Ectodermal cell (in vitro differentiated cells): Measurements from ENCODE around the gene NAT8L.

Experiments used
- H3K27ac ChIP-seq: 2 replicates; pipeline ENCODE4 v1.7.0; 2013; ENCODE audit warnings: mild to moderate bottlenecking, low read depth, low read length; ENCODE audit not compliant: insufficient read depth, poor library complexity, severe bottlenecking
- H3K27me3 ChIP-seq: 2 replicates; pipeline ENCODE4 v1.7.0; 2013; ENCODE audit warnings: mild to moderate bottlenecking, low read length; ENCODE audit not compliant: insufficient read depth, control insufficient read depth, poor library complexity, severe bottlenecking
- H3K36me3 ChIP-seq: one replicate; pipeline ENCODE4 v1.7.0; 2013; ENCODE audit warnings: low read length; ENCODE audit not compliant: control insufficient read depth, insufficient read depth
- H3K4me1 ChIP-seq: one replicate; pipeline ENCODE4 v1.7.0; 2013; ENCODE audit warnings: low read length; ENCODE audit not compliant: control insufficient read depth, insufficient read depth
- H3K4me3 ChIP-seq: 2 replicates; pipeline ENCODE4 v1.7.0; 2013; ENCODE audit warnings: low read depth, low read length, control low read depth; ENCODE audit not compliant: insufficient read depth
- H3K9me3 ChIP-seq: 2 replicates; pipeline ENCODE4 v1.7.0; 2013; ENCODE audit warnings: mild to moderate bottlenecking, low read length, moderate library complexity; ENCODE audit not compliant: control insufficient read depth
- WGBS, 2 experiments: methylation state at CpG; one replicate each; pipeline ENCODE4 v1.1.7; 2013; ENCODE audit warnings: missing lambda C conversion rate in 2 of 2; 5-methylcytosine and 5-hydroxymethylcytosine counted together

Gene NAT8L

DNA sequence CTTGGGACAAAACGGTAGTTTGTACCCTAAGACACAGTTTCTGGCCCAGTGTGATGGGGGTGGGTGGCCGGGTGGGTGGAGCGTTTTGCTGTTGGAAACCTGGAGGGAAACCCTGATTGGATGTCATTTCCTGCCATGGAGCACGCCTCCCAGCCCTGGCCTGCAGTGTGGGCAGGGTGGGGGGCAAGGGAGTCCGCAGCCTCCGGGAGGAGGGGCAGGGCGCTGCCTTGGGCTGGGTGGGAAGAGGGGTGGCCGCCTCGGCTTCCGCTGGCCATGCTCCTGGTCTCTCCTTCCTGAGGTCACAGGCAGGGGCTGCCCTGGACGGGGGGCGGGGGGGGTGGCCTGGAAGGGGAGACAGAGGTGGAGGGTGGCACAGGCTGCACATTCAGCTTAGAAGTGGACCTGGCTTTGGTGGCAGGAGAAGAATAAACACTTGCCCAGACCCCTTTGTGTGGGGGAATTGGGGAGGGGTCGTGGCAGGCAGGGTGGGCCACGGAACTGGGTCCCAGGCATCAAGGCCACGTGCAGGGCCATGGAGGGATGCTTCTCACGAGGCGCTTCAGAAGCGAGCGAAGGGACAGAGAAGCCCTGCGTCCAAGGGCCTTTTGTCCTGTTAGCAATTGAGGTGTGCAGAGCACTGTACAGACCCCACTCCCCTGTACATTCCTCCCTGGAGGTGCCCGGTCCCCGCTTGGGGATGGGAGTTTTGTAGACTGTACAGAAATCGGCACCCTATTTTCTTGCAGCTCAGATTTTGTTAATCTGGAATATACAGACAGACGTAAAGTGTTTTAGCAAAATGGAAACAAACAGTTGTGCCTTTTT lies 6.2 kb downstream of the NAT8L start:
- Histone ChIP-seq H3K27me3 (peaks cover 21% of the 10 kb centered on the region), H3K4me3 (no peak overlapping the region), H3K4me1 (peaks cover 6% of the 10 kb centered on the region), H3K36me3 (no peaks in the 10 kb centered on the region), H3K27ac (no peak overlapping the region), H3K9me3 (no peaks in the 10 kb centered on the region)
- WGBS, 2 experiments, result 91 to 92% methylated on average over 24 of the region's 24 CpGs

DNA sequence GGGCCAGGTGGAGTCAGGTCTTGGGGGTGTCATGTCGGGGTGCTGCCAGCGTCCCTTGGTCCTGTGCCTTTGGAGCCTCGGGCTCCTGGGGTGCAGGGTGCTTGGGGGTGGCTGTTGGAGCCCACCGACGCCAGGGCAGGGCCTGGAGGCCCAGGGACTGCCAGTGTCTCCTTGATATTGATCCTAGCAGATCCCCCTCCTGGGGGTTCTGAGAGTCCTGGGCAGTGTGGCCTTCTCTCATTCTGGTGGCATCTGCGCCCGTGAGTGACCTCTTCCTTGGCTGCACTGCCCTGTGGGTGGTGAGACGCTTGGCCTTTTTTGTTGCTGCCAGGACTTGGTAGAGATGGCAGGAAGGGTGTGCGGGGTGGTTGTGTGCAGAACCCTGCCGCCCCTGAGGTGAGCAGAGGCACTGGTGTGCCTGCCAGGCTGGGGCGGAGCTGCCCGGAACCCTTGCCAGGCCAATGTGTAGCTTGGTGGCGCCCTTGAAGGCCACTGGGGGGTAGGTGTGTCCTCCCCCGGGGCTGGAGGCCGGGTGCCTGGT lies 7.0 kb downstream of the NAT8L start:
- H3K9me3 ChIP-seq, result no peaks in the 10 kb centered on the region
- H3K27ac ChIP-seq, result no peak overlapping the region

DNA sequence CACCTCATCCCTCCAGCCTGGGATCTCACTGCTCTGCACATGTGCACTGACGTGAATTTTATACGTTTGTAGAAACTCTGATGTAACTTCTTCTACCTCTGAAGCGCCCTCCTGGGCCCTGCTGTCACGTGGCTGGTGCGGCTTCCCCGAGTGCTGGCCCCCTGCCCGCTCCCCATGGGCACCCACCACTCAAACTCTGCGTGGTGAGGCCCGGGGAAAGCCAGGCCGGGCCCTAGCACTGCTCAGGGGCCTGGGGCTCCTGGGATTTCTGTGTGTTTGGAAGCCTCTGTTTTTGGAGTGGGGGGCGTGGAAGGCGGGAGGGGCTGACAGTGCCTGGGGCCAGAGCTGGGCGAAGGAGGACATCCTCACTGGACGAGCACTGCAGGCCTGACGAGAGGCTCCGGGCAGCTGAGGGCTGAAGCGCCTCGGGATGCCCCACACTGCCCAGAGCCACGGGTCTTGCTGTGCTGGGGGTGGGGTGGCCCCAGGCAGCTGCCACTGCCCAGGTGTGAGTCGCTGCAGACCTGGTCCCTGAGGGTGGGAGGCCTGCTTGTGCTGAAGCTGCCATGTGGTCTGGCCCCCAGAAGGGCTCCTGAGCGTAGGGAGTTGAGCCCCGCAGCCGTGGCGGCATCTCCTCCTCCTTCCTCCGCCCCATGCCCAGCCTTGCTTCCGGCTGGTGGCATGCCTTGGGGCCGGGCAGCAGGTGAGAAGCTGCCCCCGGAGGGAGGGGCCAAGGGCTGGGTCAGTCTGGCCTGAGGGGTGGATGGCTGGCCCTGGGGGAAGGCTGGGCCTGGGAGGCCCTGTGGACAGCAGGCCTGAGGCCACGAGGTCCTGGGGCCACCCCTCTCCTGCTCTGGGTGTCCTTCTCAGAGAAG lies 7.7 kb downstream of the NAT8L start:
- Histone ChIP-seq H3K27me3 (peaks cover 6% of the 10 kb centered on the region), H3K4me3 (no peak overlapping the region), H3K36me3 (no peaks in the 10 kb centered on the region), H3K27ac (no peak overlapping the region), H3K9me3 (no peaks in the 10 kb centered on the region), H3K4me1 (peaks cover 13% of the 10 kb centered on the region)
- WGBS, 2 experiments, result 91% methylated on average over 29 of the region's 29 CpGs

More for the DNA sequence above, 7.0 kb downstream of the NAT8L start:
- Histone ChIP-seq H3K36me3 (no peaks in the 10 kb centered on the region), H3K27me3 (peaks cover 13% of the 10 kb centered on the region), H3K4me3 (no peak overlapping the region), H3K4me1 (peaks cover 6% of the 10 kb centered on the region)
- 91 to 95% methylated on average over 15 of the region's 15 CpGs for WGBS, 2 experiments

DNA sequence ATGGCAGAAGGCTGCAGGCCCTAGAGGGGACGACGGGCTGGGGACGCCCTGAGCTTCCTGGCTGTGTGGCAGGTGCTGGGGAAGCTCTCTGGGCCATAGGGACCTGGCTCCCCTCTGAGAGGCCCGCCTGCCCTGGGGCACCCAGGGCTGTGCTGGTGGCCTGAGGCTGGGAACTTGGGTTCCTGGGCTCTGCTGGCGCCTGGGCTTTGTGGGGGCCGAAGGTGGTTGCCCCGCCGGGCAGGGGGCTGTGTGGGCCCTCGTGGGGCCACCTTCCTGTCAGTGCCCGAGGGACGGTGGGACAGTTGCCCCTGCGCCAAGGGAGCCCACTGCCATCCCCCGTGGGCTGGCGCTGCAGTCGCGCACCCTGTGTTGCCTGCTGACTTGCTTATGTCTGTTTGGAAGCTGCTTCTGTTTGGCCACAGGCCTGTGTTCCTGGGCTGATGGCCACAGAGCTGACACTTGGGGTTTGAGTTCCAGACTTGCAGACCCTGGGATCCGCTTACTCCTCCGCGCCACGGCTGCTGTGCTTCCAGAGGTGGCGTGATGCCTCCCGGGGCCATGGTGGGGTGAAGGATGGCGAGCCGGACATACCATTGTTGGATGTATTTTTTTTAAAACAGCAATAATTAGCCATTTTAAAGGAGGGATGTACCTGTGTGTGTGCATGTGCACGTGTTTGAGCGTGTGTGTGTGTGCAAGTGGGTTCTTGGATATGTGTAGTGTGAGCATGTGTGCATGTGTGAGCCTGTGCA lies 8.5 kb downstream of the NAT8L start:
- Histone ChIP-seq H3K27me3 (no peaks in the 10 kb centered on the region), H3K9me3 (no peaks in the 10 kb centered on the region), H3K4me3 (no peak overlapping the region), H3K27ac (no peak overlapping the region), H3K36me3 (no peaks in the 10 kb centered on the region), H3K4me1 (peaks cover 21% of the 10 kb centered on the region)
- WGBS, 2 experiments, result 90 to 92% methylated on average over 26 of the region's 26 CpGs

DNA sequence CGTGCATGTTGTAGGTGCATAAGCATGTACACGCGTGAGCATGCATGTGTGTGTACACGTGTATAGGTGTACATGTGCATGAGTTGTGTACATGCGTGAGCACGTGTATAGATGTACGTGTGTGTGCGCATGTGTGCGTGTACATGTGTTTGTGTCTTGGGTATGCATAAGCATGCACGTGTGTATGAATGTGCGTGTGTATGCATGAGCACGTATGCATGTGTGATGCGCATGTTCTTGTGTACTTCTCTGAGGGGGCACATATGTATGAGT lies 9.0 kb downstream of the NAT8L start:
- Histone ChIP-seq H3K9me3 (no peaks in the 10 kb centered on the region), H3K27ac (no peak overlapping the region), H3K4me3 (no peak overlapping the region), H3K36me3 (no peaks in the 10 kb centered on the region), H3K4me1 (peaks cover 22% of the 10 kb centered on the region), H3K27me3 (no peaks in the 10 kb centered on the region)
- WGBS, 2 experiments, result 95 to 97% methylated on average over 13 of the region's 13 CpGs

DNA sequence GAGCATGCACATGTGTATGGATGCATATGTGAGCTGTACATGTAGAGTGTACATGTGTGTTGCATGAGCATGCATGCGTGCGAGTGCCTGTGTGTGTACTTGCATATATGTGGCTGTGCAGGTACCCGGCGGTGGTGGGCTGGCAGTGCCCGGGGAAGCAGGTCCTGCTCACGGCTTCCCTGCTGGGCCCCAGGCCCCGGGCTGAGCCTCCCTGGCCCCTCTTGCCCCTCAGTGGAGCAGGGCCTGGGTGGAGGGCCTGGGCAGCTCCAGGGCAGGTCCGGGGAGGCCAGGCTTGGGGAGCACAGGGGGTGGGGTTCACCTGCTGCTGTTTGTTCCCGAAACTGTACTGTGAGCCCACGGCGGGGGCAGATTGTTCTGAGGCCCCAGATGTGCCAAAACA lies 9.4 kb downstream of the NAT8L start:
- no peak overlapping the region for H3K4me3 ChIP-seq
- no peaks in the 10 kb centered on the region for H3K9me3 ChIP-seq
- H3K4me1 ChIP-seq, result peaks cover 22% of the 10 kb centered on the region
- no peaks in the 10 kb centered on the region for H3K36me3 ChIP-seq
- no peak overlapping the region for H3K27ac ChIP-seq
- no peaks in the 10 kb centered on the region for H3K27me3 ChIP-seq
- WGBS, 2 experiments, result 91 to 94% methylated on average over 11 of the region's 11 CpGs

DNA sequence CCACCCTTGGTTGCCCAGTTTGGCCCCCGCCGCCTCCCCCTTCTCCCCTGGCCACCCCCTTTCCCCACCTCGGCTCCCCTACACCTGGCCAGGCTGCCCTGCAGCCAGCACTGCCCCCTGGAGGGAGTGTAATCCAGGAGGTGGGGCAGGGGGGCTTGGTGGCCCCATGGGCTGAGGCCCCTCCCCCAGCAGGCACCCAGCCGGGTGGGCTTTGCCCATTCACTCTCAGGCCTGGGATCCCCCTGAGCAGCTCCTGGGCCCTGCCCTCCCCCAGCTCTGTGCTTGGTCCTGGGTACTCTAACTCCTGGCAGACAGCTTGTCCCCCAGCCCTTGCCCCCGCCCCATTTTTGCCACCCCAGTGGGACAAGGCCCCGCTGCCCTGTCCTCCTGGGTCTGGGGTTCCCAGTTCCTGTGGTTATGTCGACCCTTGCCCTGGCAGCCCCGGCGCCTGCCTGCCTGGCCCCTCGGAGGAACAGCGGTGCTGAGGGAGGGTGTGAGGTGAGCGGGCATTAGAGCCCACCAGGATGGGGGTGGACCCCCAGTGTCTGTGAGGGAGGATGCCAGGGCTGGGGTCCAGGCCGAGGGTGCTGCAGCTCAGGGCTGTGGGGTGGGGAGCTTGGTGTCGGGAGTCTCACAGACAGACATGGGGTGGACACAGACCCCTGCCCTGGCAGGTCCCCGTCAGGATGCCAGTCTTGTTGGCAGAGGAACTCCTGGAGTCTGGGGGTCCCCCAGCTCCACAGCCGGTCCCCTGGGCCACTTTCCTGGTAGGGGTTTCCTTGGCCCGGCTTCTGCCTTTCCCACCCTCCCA lies 10.2 kb downstream of the NAT8L start:
- Histone ChIP-seq H3K36me3 (no peaks in the 10 kb centered on the region), H3K9me3 (no peaks in the 10 kb centered on the region), H3K27ac (no peak overlapping the region), H3K4me3 (no peak overlapping the region), H3K4me1 (peaks cover 22% of the 10 kb centered on the region), H3K27me3 (no peaks in the 10 kb centered on the region)
- 84 to 88% methylated on average over 16 to 17 of the region's 17 CpGs for WGBS, 2 experiments

DNA sequence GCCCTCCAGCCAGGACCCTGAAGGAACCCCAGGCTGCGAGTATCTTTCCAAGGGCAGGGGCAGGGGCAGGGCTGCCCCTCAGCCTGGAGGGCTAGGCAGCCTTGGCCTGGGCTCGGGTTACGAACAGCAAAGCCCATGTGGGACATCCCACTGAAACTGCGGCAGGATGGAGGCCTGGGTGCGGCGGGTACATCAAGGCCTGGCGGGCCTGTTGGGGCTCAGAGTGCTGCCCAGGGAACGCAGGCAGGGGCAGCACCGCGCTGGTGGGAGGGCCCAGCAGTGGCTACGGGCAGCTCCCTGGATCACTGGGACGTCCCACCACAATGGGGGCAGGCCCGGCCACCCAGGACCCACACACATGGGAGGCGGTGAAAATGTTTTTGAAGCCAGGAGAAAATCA lies 10.9 kb downstream of the NAT8L start:
- Histone ChIP-seq H3K27me3 (no peaks in the 10 kb centered on the region), H3K27ac (no peak overlapping the region), H3K4me1 (peaks cover 22% of the 10 kb centered on the region), H3K9me3 (no peaks in the 10 kb centered on the region), H3K4me3 (no peak overlapping the region), H3K36me3 (no peaks in the 10 kb centered on the region)
- 74 to 77% methylated on average over 14 of the region's 14 CpGs for WGBS, 2 experiments

DNA sequence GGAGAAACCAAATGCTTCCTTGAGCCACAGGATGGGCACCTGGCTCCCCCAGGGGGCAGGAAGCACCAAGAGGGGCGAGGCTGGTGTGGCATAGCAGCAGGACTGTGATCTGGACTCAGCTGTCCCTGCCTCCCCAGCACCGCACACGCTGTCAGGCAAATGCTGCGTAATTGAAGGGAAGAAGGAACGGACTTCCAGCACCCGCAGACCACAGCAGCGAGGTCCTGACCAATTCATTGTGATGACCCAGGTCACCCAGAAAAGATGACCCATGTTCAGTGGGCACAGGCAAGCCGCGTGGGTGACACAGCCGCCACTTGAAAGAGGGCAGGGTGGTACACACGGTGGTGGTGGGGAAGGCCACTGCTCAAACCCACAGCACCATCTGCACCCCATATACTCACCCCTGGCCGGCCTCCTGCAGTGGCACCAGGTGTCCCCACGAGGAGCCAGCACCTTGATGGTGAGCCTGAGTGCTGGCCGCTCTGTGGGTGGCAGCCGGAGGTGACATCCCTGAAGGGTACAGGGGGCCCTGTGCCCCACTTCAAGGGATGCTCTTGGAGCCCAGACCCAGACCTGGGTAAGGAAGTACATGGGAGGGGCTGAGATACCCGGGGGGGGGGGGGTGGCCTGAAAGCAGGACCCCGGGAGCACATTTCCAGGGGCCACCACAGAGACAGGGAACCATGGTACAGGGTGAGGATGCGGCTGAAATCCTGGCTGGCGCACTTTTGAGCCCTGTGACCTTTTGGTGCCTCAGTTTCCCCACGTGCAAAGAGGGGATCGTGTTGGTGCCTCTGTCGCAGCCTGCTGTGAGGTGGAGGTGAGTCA lies 11.5 kb downstream of the NAT8L start:
- H3K36me3 ChIP-seq, result no peaks in the 10 kb centered on the region
- WGBS, 2 experiments, result 86 to 90% methylated on average over 22 of the region's 22 CpGs
- H3K27me3 ChIP-seq, result no peaks in the 10 kb centered on the region
- H3K9me3 ChIP-seq, result no peaks in the 10 kb centered on the region
- no peak overlapping the region for H3K4me3 ChIP-seq
- peaks cover 22% of the 10 kb centered on the region for H3K4me1 ChIP-seq
- H3K27ac ChIP-seq, result no peak overlapping the region
